ENCODE measurements around the gene PAPSS1.

PAPSS1 gene

GRCh38 chr4:107600436-107600835 lies 119.6 kb downstream of the PAPSS1 start:
- no peak for TF ChIP-seq ZNF274 (IDR thresholded peaks at IDR 0.05; ENCODE audit: low read depth, low read length)
- no peak overlapping the region for H3K4me3 ChIP-seq (ENCODE audit: low read length)

GRCh38 chr4:107599841-107600240 lies 120.2 kb downstream of the PAPSS1 start:
- no peak overlapping the region for H3K4me3 ChIP-seq (ENCODE audit: low read length)
- no peak for TF ChIP-seq ZNF274 (IDR thresholded peaks at IDR 0.05; ENCODE audit: low read depth, low read length)

DNA sequence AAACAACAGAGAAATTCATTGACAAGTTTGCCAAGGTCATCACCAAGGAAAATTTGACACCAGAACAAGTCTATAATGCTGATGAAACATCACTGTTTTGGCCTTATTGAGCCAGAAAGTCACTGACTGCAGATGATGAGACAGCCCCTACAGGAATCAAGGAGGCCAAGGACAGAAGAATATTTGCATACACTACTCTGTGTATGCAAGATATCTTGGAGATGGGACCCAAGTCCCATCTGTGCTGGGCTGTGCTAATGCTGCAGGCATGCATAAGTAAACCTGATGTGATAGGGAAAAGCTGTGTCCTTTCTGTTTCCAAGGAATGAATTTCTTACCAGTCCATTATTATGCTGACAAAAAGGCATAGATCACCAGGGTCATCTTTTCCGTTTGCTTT lies 126.8 kb downstream of the PAPSS1 start:
- TF ChIP-seq ZNF274 (IDR thresholded peaks at IDR 0.05; ENCODE audit: low read depth, low read length), result no peak

DNA sequence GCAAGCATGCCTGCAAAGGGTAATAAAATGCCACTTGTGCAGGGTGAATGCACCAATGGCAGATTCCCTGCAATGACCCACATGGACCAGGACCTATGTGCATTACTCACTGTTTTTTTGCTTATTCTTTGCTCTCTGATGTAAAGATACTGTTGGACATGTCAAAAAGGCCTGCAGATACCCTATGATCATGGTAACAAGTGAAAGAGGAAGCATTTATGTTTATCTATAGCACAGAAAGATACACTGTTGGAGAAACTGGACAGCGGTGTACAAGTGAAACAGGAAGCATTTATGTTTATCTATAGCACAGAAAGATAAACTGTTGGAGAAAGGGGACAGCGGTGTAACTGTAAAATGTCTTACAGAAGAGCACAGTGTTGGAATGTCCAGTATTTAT lies 127.5 kb downstream of the PAPSS1 start:
- no peak for TF ChIP-seq ZNF274 (IDR thresholded peaks at IDR 0.05; ENCODE audit: low read depth, low read length)
- H3K4me3 ChIP-seq (ENCODE audit: low read length), result no peak overlapping the region

More for the DNA sequence above, 126.8 kb downstream of the PAPSS1 start:
- no peak overlapping the region for H3K4me3 ChIP-seq (ENCODE audit: low read length)

DNA sequence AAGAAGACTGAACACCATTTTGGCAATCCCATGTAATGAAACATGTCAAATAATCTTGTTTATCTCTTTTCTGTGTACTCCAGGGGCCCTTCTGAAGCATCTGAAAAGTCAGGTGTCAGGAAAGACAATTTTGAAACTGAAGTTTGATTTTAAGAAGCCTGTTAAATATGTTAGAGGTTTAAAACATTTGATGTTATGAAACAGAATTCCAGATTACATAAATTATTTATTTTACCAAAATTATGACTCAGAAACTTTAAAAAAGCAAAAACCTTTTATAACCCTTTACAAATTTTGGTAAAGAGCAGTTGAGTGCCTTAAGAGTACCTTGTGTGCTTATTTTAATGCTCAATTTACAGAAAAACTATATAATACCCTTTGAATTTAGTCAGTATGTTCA lies 130.8 kb downstream of the PAPSS1 start:
- no peak overlapping the region for H3K4me3 ChIP-seq (ENCODE audit: low read length)
- no peak for TF ChIP-seq ZNF274 (IDR thresholded peaks at IDR 0.05; ENCODE audit: low read depth, low read length)

- TF ChIP-seq ZNF274 (IDR thresholded peaks at IDR 0.05; ENCODE audit: low read depth, low read length), result no peak
- no peak overlapping the region for H3K4me3 ChIP-seq (ENCODE audit: low read length)
These were observed 133.7 kb downstream of the PAPSS1 start for GRCh38 chr4:107586371-107586770.

DNA sequence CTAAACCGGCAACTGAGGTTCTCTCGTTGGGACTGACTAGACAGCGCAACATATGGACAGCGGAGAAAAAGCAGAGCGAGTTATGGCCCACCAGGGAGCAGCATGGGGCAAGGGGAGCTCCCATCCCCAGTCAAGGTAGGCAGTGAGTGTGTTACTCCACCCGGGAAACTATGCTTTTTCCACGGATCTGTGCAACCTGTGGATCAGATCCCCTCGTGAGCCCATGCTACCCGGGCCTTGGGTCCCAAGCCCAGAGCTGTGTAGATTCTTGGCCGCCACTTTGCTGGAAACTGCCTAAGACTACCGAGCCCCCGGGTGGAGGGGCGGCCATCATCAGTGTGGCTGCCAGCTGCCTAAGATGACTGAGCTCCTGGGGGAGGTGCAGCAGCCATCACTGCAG lies 140.9 kb downstream of the PAPSS1 start:
- H3K4me3 ChIP-seq (ENCODE audit: low read length), result no peak overlapping the region
- no peak for TF ChIP-seq ZNF274 (IDR thresholded peaks at IDR 0.05; ENCODE audit: low read depth, low read length)

DNA sequence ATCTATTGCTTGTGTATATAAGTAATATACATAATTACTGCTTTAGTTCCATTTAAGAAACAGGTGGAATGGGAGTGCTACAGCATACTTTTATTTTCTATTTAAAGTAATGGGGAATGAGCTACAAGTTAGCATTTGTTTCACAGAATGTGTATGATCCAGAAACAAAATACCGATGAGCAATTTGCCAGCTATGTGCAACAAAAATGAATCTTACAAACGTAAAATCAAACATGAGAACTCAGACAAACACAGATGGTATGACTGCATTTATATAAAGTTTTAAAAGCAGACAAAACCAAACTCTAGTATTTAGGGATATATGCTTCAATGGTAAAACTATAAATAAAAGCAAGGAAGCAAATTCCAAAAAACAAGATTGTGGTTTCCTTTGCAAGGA lies 141.7 kb downstream of the PAPSS1 start:
- TF ChIP-seq ZNF274 (IDR thresholded peaks at IDR 0.05; ENCODE audit: low read depth, low read length), result no peak
- no peak overlapping the region for H3K4me3 ChIP-seq (ENCODE audit: low read length)

DNA sequence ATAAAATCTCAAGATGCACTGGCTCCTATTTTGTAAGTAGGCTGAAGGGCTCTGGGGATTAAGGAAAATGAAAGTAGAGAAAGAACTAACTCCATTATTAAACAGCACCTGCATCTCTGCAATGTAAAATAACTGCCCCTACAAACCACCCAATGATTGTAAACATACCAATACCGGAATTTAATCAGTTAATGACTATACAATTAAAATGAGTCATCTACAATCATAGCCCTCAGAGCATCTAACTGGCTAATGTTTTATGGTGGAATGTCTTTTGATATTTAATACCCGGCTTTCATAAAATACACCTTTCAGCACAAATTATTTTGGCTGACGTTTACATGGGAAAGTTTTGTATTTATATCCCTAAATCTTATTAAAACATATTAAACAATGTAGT lies 142.3 kb downstream of the PAPSS1 start:
- H3K4me3 ChIP-seq (ENCODE audit: low read length), result no peak overlapping the region
- TF ChIP-seq ZNF274 (IDR thresholded peaks at IDR 0.05; ENCODE audit: low read depth, low read length), result no peak

- no peak overlapping the region for H3K4me3 ChIP-seq (ENCODE audit: low read length)
- no peak for TF ChIP-seq ZNF274 (IDR thresholded peaks at IDR 0.05; ENCODE audit: low read depth, low read length)
These were observed 144.8 kb downstream of the PAPSS1 start for GRCh38 chr4:107575243-107575642.

DNA sequence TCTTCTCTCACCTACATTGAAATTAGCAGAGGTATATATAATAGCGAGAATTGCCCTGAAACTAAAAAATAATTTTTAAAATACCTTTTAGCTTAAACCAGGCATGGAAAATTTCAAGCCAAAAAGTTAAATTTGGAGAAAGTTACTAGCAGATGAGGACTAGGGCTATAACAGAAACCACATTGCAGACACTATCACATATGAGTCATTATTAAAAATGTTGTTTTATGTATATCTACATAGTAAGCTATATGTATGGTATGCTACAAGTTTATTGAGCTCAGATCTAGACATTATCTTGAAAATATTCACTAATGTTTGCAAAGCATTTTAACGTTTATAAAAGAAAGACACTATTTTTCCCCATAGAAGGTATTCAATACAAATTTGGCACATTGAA lies 147.8 kb downstream of the PAPSS1 start:
- no peak overlapping the region for H3K4me3 ChIP-seq (ENCODE audit: low read length)
- TF ChIP-seq ZNF274 (IDR thresholded peaks at IDR 0.05; ENCODE audit: low read depth, low read length), result no peak

- no peak overlapping the region for H3K4me3 ChIP-seq (ENCODE audit: low read length)
- no peak for TF ChIP-seq ZNF274 (IDR thresholded peaks at IDR 0.05; ENCODE audit: low read depth, low read length)
These were observed 149.1 kb downstream of the PAPSS1 start for GRCh38 chr4:107570952-107571351.

- H3K4me3 ChIP-seq (ENCODE audit: low read length), result no peak overlapping the region
- TF ChIP-seq ZNF274 (IDR thresholded peaks at IDR 0.05; ENCODE audit: low read depth, low read length), result no peak
These were observed 155.7 kb downstream of the PAPSS1 start for GRCh38 chr4:107564326-107564725.
